ENCODE results near the gene RAI1.

RAI1 gene

DNA sequence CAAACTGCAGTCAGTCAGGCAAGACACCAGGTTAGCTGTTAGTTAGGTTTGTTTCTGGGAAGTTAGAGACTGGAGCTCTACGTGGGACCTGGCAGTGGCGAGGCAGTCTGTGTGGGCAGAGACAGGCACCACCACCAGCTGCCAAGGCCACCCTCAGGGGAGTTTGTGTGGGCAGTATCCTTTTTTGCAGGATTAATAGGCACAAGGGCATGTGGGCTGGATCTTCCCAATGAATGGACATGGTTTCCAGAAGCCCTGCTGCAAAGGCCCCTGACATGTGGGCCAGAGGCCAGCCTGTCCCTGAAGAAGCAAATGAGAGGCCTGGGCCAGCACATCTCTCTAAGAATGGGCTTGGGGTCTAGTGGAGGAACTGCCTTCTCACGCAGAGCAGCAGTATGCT, 174.7 kb downstream of the RAI1 start:
- no peak overlapping the region for H3K4me3 ChIP-seq (replicated peaks; ENCODE audit: low read depth, low read length)
- TF ChIP-seq, protein P1, sequence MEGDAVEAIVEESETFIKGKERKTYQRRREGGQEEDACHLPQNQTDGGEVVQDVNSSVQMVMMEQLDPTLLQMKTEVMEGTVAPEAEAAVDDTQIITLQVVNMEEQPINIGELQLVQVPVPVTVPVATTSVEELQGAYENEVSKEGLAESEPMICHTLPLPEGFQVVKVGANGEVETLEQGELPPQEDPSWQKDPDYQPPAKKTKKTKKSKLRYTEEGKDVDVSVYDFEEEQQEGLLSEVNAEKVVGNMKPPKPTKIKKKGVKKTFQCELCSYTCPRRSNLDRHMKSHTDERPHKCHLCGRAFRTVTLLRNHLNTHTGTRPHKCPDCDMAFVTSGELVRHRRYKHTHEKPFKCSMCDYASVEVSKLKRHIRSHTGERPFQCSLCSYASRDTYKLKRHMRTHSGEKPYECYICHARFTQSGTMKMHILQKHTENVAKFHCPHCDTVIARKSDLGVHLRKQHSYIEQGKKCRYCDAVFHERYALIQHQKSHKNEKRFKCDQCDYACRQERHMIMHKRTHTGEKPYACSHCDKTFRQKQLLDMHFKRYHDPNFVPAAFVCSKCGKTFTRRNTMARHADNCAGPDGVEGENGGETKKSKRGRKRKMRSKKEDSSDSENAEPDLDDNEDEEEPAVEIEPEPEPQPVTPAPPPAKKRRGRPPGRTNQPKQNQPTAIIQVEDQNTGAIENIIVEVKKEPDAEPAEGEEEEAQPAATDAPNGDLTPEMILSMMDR (IDR thresholded peaks at IDR 0.05; ENCODE audit: low read depth, low read length, missing control alignments) = no peak

DNA sequence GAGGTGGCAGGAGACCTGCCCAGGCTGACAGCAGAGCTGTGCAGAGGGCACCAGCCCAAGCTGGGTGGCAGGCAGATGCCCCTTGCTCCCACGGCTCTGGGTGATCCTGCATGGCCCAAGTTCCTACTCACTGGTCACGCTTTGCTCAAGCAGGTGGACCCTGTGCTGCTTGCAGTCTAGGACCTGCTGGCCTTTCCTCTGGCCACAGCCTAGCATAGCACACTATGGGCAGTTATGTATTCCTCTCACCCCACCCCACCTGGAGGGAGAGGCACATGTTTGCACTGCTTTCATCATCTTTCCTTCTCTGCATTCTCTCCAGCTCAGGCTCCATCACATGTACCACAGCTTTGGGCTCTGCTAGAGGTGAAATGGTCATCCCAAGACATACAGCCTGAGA, 175.1 kb downstream of the RAI1 start:
- DNase-seq (ENCODE audit: extremely low read depth, low read depth) = no peak
- H3K4me3 ChIP-seq (replicated peaks; ENCODE audit: low read depth, low read length) = no peak overlapping the region
- TF ChIP-seq, protein P1 (IDR thresholded peaks at IDR 0.05; ENCODE audit: low read depth, low read length, missing control alignments) = no peak

More for the DNA sequence above, 174.7 kb downstream of the RAI1 start:
- DNase-seq (ENCODE audit: extremely low read depth, low read depth) = no peak

DNA sequence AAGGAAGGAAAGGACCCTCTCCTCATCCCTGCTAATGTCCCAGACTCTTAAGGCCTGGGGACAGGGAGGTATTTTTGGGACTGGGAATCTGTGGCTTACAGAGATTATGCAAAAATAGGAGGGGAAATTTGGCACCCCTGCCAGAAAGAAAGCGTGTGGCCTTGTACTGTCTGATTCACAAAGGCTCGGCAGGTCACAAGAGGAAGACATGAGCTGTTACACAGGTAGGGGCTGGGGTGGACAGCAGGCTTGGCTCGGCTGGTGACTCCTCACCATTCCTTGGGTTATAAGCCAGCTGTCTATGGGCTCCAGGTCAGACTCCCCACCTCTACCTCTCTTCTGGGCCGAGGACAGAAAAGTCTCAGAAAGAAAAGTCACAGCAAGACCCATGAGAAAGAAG, 176.2 kb downstream of the RAI1 start:
- TF ChIP-seq, protein P1 (IDR thresholded peaks at IDR 0.05; ENCODE audit: low read depth, low read length, missing control alignments) = no peak

DNA sequence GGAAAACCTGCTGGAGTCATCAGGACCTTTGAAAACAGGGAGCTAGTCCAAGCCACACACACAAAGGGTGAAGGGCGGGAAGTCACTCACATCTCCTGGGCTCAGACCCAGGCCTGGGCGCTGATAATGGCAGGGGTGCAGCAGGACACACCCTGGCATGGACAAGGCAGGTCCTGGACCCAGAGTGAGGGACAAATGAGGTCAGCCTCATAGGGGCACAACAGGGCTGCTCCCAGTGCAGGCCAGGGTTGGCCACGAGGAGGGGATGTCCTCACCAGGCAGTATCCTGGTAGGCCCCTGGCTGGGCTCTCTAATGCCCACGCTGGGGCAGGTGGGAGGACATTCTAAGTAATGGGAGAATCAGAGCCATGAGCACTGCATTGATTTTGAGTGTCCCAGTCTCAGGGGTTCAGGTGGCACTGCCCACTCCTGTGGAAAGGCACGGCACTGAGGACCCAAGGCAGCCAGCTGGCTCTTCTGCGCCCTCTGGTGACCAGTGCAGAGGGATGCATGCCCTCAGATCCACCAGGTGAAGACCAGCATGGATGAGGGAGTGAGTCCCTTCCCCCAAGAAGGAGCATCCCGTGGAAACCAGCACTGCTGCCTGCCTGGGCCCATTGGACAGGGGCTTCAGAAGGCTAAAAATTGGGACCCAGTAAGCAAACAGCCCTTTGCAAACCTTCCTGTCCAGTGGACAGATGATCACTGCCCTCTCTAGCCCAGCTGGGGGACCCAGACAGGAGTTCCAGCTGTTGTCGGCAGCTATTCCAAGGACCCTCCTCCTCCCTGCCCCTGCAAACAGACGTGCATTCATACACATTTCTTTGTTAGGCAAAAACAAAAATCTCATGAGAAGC, 178.9 kb downstream of the RAI1 start:
- no peak for DNase-seq (ENCODE audit: extremely low read depth, low read depth)
- TF ChIP-seq, protein P1 (IDR thresholded peaks at IDR 0.05; ENCODE audit: low read depth, low read length, missing control alignments) = peak; percentile 98

More for the DNA sequence above, 176.2 kb downstream of the RAI1 start:
- DNase-seq (ENCODE audit: extremely low read depth, low read depth) = no peak
- H3K4me3 ChIP-seq (replicated peaks; ENCODE audit: low read depth, low read length) = no peak overlapping the region

DNA sequence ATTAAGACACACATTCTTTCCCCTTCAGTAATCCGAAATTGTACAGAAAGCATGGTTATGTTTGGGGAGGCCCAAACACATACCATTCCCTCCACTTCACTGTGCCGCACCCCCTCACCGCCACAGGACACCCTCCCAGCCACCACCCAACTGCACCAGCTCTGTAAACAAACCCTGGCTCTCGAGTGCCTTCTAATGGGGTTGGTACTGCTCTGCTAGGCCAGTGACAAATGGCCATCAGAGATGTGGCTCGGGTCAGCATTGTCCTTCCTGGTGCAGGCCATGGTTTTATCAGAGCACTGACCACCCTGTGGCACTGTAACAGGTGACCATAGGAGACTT, 179.5 kb downstream of the RAI1 start:
- no peak for DNase-seq (ENCODE audit: extremely low read depth, low read depth)
- no peak overlapping the region for H3K4me3 ChIP-seq (replicated peaks; ENCODE audit: low read depth, low read length)
- TF ChIP-seq, protein P1 (IDR thresholded peaks at IDR 0.05; ENCODE audit: low read depth, low read length, missing control alignments) = no peak

More for the DNA sequence above, 178.9 kb downstream of the RAI1 start:
- no peak overlapping the region for H3K4me3 ChIP-seq (replicated peaks; ENCODE audit: low read depth, low read length)
